Activated CD8-positive, alpha-beta T cell treated with anti-CD3 and anti-CD28 coated beads for 36 hours (primary cell): ENCODE data around the gene SMIM35. TPM values are rescaled to one million over a fixed set of nuclear protein-coding genes. Genes with fewer than 3 reads are reported as not detected.

Source experiments
- ATAC-seq: fragments of 200-7000 bp; cut with Tn5 transposase; one replicate; pipeline ENCODE4 v1.10.0; 2021; ENCODE audit warnings: mild to moderate bottlenecking, moderate library complexity
- CTCF ChIA-PET: fragments of 350-600 bp; sonication (Branson Sonifier 250); formaldehyde crosslinking; loops from one replicate; lab custom pipeline; 2021; ENCODE audit warnings: antibody characterized with exemption; lab: Charles Lee
- POLR2A ChIA-PET: fragments of 350-600 bp; sonication (Branson Sonifier 250); formaldehyde crosslinking; loops from one replicate; lab custom pipeline; 2021; ENCODE audit warnings: antibody characterized with exemption; lab: Charles Lee
- DNase-seq: peaks from one replicate; pipeline ENCODE4 v3.0.0-alpha.2; 2020
- H3K27ac Mint-ChIP-seq: one replicate; pipeline ENCODE4 v1.8.0; 2021; ENCODE audit warnings: mild to moderate bottlenecking, mixed read lengths
- H3K27me3 Mint-ChIP-seq: one replicate; pipeline ENCODE4 v1.8.0; 2021; ENCODE audit warnings: mixed read lengths
- H3K36me3 Mint-ChIP-seq: one replicate; pipeline ENCODE4 v1.8.0; 2021; ENCODE audit warnings: low read depth, mixed read lengths
- H3K4me1 Mint-ChIP-seq: one replicate; pipeline ENCODE4 v1.8.0; 2021; ENCODE audit warnings: low read depth, mixed read lengths
- H3K4me3 Mint-ChIP-seq: one replicate; pipeline ENCODE4 v1.8.0; 2021; ENCODE audit warnings: mild to moderate bottlenecking, moderate library complexity, mixed read lengths
- H3K9me3 Mint-ChIP-seq: one replicate; pipeline ENCODE4 v1.8.0; 2021; ENCODE audit warnings: mixed read lengths
- CTCF ChIP-seq: fragments of 200-600 bp; IDR thresholded peaks from one replicate; pipeline ENCODE4 v1.8.0; 2022; ENCODE audit warnings: antibody characterized with exemption, mild to moderate bottlenecking
- intact Hi-C: fragments of 100-400 bp; cut with micrococcal nuclease; formaldehyde crosslinking; loops from one replicate; pipeline ENCODE4 v1.10.0; 2022
- total RNA-seq, 2 experiments: library from RNA; stranded (reverse); gene quantifications; one replicate each; pipeline ENCODE4 v1.2.3, GENCODE V29; 2021

The SMIM35 gene
- total RNA-seq, 2 experiments from 2014 or later, result 0.27 to 0.32 TPM

GRCh38 chr11:118092907-118093571 is 6.3 kb upstream of the SMIM35 start:
- intact Hi-C loops, result no loop called here
- no peaks in the 10 kb centered on the region for H3K27me3 Mint-ChIP-seq
- H3K4me3 Mint-ChIP-seq, result no peak overlapping the region
- DNase-seq (no peak), ATAC-seq (no peak)
- no peak overlapping the region for H3K27ac Mint-ChIP-seq
- H3K36me3 Mint-ChIP-seq, result no peaks in the 10 kb centered on the region
- peaks cover under 1% of the 10 kb centered on the region for H3K9me3 Mint-ChIP-seq
- ChIA-PET CTCF (no interaction called here), POLR2A (no interaction called here)
- no peaks in the 10 kb centered on the region for H3K4me1 Mint-ChIP-seq
- TF ChIP-seq CTCF, result no peak

GRCh38 chr11:118091690-118092089 is 4.9 kb upstream of the SMIM35 start:
- H3K36me3 Mint-ChIP-seq, result no peaks in the 10 kb centered on the region
- ATAC-seq (no peak), DNase-seq (no peak)
- no peaks in the 10 kb centered on the region for H3K27me3 Mint-ChIP-seq
- no peak overlapping the region for H3K27ac Mint-ChIP-seq
- no peak overlapping the region for H3K4me3 Mint-ChIP-seq
- H3K4me1 Mint-ChIP-seq, result no peaks in the 10 kb centered on the region
- TF ChIP-seq CTCF, result no peak
- ChIA-PET POLR2A (no interaction called here), CTCF (no interaction called here)
- H3K9me3 Mint-ChIP-seq, result peaks cover 10% of the 10 kb centered on the region
- intact Hi-C loops, result no loop called here

- intact Hi-C loops, result no loop called here
- CTCF ChIA-PET, result interaction anchor here (1.4 kb wide), 1 partner anchor 11 kb away, joined by 5 read pairs; no protein-coding TSS in a partner anchor
- DNase-seq (no peak), ATAC-seq (no peak)
- Mint-ChIP-seq H3K4me3 (no peak overlapping the region), H3K36me3 (no peaks in the 10 kb centered on the region), H3K4me1 (no peaks in the 10 kb centered on the region), H3K27me3 (no peaks in the 10 kb centered on the region), H3K9me3 (peaks cover 14% of the 10 kb centered on the region), H3K27ac (no peak overlapping the region)
- TF ChIP-seq CTCF, result no peak
- POLR2A ChIA-PET, result no interaction called here
These were observed 3.9 kb upstream of the SMIM35 start for GRCh38 chr11:118090545-118091162.

GRCh38 chr11:118088531-118088930 is 1.8 kb upstream of the SMIM35 start:
- no peak overlapping the region for H3K27ac Mint-ChIP-seq
- DNase-seq (no peak), ATAC-seq (no peak)
- no peaks in the 10 kb centered on the region for H3K27me3 Mint-ChIP-seq
- TF ChIP-seq CTCF, result no peak
- CTCF ChIA-PET, result interaction anchor here (0.9 to 1.4 kb wide), 3 partner anchors 37 to 267 kb away, joined by 3 to 4 read pairs (median 3); no protein-coding TSS in a partner anchor
- POLR2A ChIA-PET, result no interaction called here
- H3K9me3 Mint-ChIP-seq, result peaks cover 14% of the 10 kb centered on the region
- H3K4me1 Mint-ChIP-seq, result no peaks in the 10 kb centered on the region
- no peaks in the 10 kb centered on the region for H3K36me3 Mint-ChIP-seq
- intact Hi-C loops, result no loop called here
- H3K4me3 Mint-ChIP-seq, result no peak overlapping the region

GRCh38 chr11:118087931-118088330 is 1.2 kb upstream of the SMIM35 start:
- Mint-ChIP-seq H3K4me3 (no peak overlapping the region), H3K4me1 (no peaks in the 10 kb centered on the region), H3K9me3 (peaks cover 14% of the 10 kb centered on the region), H3K36me3 (no peaks in the 10 kb centered on the region), H3K27ac (no peak overlapping the region), H3K27me3 (no peaks in the 10 kb centered on the region)
- ATAC-seq, result no peak
- ChIA-PET POLR2A (no interaction called here), CTCF (interaction anchor here (0.7 to 1.4 kb wide), 4 partner anchors 38 to 266 kb away, joined by 3 to 4 read pairs (median 3); no protein-coding TSS in a partner anchor)
- no peak for DNase-seq
- TF ChIP-seq CTCF, result no peak
- intact Hi-C loops, result no loop called here
